Esophagus squamous epithelium (tissue), 4 donors: ENCODE measurements around the gene TMEM79.

ENCODE experiments used
- CTCF ChIP-seq, 6 experiments: fragments of 450-650 bp in 4 of 6; fragments of 200-600 bp in 2 of 6; sonication (generic) in 2 of 6; IDR thresholded peaks; one replicate each; pipeline ENCODE4 v1.5.1; 2016 to 2019; ENCODE audit warnings: antibody characterized with exemption in 6 of 6, mild to moderate bottlenecking in 4 of 6, moderate library complexity in 4 of 6
- POLR2A ChIP-seq, 4 donors: fragments of 450-650 bp; IDR thresholded peaks; one replicate each; pipeline ENCODE4 v1.6.1; 2017; ENCODE audit warnings: antibody characterized with exemption in 4 of 4, mild to moderate bottlenecking in 4 of 4, moderate library complexity in 3 of 4

DNA sequence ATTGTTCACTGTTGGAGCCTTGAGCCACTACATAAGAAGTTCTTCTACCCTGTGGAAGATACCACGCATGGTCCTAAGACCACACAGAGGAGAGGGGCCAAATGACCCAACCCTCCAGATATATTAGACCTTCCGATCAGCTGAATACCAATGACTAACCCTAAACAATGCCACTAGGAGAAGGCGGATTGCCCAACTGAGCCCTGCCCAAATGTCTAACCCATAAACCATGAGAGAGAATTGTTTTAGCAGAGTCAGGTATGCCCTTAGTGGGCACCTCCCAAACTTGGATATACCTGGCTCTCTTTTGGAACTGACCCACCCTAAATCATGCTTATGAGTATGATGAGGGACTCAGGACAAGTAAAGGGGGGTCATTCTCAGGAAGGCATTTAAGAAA, 13.8 kb upstream of the TMEM79 start:
- TF ChIP-seq CTCF (IDR thresholded peaks at IDR 0.05) (no peak), POLR2A (IDR thresholded peaks at IDR 0.05) (no peak)
